Measurements from ENCODE around the gene ACAD9. TPM values are rescaled to one million over a fixed set of nuclear protein-coding genes. Genes with fewer than 3 reads are reported as not detected.

Gene ACAD9
- total RNA-seq, 1 donor from 2014 or later, result 61.8 TPM

GRCh38 chr3:128872744-128873143 is 6.7 kb upstream of the ACAD9 start:
- TF ChIP-seq, protein P1, sequence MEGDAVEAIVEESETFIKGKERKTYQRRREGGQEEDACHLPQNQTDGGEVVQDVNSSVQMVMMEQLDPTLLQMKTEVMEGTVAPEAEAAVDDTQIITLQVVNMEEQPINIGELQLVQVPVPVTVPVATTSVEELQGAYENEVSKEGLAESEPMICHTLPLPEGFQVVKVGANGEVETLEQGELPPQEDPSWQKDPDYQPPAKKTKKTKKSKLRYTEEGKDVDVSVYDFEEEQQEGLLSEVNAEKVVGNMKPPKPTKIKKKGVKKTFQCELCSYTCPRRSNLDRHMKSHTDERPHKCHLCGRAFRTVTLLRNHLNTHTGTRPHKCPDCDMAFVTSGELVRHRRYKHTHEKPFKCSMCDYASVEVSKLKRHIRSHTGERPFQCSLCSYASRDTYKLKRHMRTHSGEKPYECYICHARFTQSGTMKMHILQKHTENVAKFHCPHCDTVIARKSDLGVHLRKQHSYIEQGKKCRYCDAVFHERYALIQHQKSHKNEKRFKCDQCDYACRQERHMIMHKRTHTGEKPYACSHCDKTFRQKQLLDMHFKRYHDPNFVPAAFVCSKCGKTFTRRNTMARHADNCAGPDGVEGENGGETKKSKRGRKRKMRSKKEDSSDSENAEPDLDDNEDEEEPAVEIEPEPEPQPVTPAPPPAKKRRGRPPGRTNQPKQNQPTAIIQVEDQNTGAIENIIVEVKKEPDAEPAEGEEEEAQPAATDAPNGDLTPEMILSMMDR (IDR thresholded peaks at IDR 0.05; ENCODE audit: unreplicated experiment), result no peak
- Mint-ChIP-seq H3K4me3 (no peak overlapping the region), H3K27ac (no peak overlapping the region), H3K36me3 (no peaks in the 10 kb centered on the region), H3K4me1 (peaks cover 5% of the 10 kb centered on the region), H3K9me3 (no peaks in the 10 kb centered on the region), H3K27me3 (ENCODE audit: low read depth) (peaks cover 7% of the 10 kb centered on the region)
- DNase-seq (ENCODE audit: low spot score in 2 of 2, unreplicated experiment in 2 of 2), result no peak

DNA sequence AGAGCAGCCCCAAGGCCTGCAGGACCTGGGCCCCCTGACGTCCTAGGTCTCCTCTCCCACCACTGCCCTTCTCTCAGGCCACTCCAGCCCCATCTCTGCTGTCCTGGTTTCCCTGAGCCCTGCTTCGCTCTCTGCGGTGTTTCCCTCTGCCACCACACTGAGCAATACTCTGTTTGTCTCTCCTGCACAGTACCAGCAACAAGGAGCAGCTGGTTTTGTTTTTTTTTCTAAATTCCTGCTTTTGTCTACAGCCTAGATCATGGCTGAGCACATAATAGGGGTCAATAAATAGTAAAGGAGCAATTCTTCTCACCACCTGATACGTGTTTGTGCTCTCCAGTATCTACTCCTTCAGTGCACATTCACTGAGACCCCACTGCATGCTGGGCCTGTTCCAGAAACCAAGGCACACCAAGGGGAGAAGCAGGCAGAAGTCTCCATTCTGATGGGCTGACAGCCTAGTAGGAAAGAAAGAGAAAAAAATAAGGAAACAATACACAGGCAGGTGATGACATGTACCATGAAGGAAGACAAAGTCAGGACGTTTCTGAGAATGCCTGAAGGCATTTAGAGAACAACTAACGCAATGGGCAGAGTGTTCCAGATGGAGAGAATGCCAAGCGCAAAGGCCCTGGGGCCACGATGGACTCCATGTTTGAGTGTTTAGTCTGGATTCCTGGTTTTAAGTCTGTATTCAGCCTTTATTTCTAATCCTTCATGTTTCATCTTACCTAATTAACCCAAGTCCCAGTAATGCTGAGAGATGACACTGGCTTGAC is 6.0 kb upstream of the ACAD9 start:
- TF ChIP-seq, protein P1 (IDR thresholded peaks at IDR 0.05; ENCODE audit: unreplicated experiment), result no peak
- Mint-ChIP-seq H3K4me1 (peaks cover 12% of the 10 kb centered on the region), H3K27ac (no peak overlapping the region), H3K36me3 (no peaks in the 10 kb centered on the region), H3K4me3 (no peak overlapping the region), H3K27me3 (ENCODE audit: low read depth) (peaks cover 7% of the 10 kb centered on the region), H3K9me3 (no peaks in the 10 kb centered on the region)
- DNase-seq (ENCODE audit: low spot score in 2 of 2, unreplicated experiment in 2 of 2), result no peak

GRCh38 chr3:128874481-128875180 is 4.8 kb upstream of the ACAD9 start:
- Mint-ChIP-seq H3K4me3 (no peak overlapping the region), H3K27me3 (ENCODE audit: low read depth) (peaks cover 7% of the 10 kb centered on the region), H3K36me3 (no peaks in the 10 kb centered on the region), H3K27ac (no peak overlapping the region), H3K9me3 (no peaks in the 10 kb centered on the region), H3K4me1 (peaks cover 19% of the 10 kb centered on the region)
- TF ChIP-seq, protein P1 (IDR thresholded peaks at IDR 0.05; ENCODE audit: unreplicated experiment), result no peak
- DNase-seq (ENCODE audit: low spot score in 2 of 2, unreplicated experiment in 2 of 2), result no peak

GRCh38 chr3:128875556-128876120 is 3.8 kb upstream of the ACAD9 start:
- H3K4me3 Mint-ChIP-seq, result no peak overlapping the region

GRCh38 chr3:128878011-128878457 is 1.4 kb upstream of the ACAD9 start:
- DNase-seq (ENCODE audit: low spot score in 2 of 2, unreplicated experiment in 2 of 2), result no peak
- Mint-ChIP-seq H3K4me1 (peaks cover 45% of the 10 kb centered on the region), H3K36me3 (peaks cover 2% of the 10 kb centered on the region), H3K4me3 (peak overlapping the region; percentile 80), H3K27ac (peak overlapping the region; percentile 98), H3K27me3 (ENCODE audit: low read depth) (peaks cover 7% of the 10 kb centered on the region), H3K9me3 (no peaks in the 10 kb centered on the region)
- TF ChIP-seq, protein P1 (IDR thresholded peaks at IDR 0.05; ENCODE audit: unreplicated experiment), result no peak

More at GRCh38 chr3:128875556-128876120, 3.8 kb upstream of the ACAD9 start:
- no peaks in the 10 kb centered on the region for H3K9me3 Mint-ChIP-seq
- no peaks in the 10 kb centered on the region for H3K36me3 Mint-ChIP-seq
- H3K27me3 Mint-ChIP-seq (ENCODE audit: low read depth), result peaks cover 7% of the 10 kb centered on the region
- H3K4me1 Mint-ChIP-seq, result peaks cover 28% of the 10 kb centered on the region
- H3K27ac Mint-ChIP-seq, result no peak overlapping the region
- DNase-seq (ENCODE audit: low spot score in 2 of 2, unreplicated experiment in 2 of 2), result no peak
- TF ChIP-seq, protein P1 (IDR thresholded peaks at IDR 0.05; ENCODE audit: unreplicated experiment), result no peak

Data from mesothelial cell of epicardium (in vitro differentiated cells).